Ishikawa (cell line): Measurements from ENCODE around the gene SPATS1.

Experiments
- CEBPB ChIP-seq: IDR thresholded peaks from 2 replicates; pipeline ENCODE4 v1.6.1; 2012
- CREB1 ChIP-seq: IDR thresholded peaks from 2 replicates; pipeline ENCODE4 v1.6.1; 2012; ENCODE audit warnings: low read depth
- EGR1 ChIP-seq: IDR thresholded peaks from 2 replicates; pipeline ENCODE4 v1.6.1; 2012
- EP300 ChIP-seq: IDR thresholded peaks from 2 replicates; pipeline ENCODE4 v1.6.1; 2012; ENCODE audit warnings: borderline replicate concordance
- FOXM1 ChIP-seq: IDR thresholded peaks from 2 replicates; pipeline ENCODE4 v1.6.1; 2012; ENCODE audit warnings: low read depth, borderline replicate concordance
- NFIC ChIP-seq: IDR thresholded peaks from 2 replicates; pipeline ENCODE4 v1.6.1; 2012
- RAD21 ChIP-seq: IDR thresholded peaks from 2 replicates; pipeline ENCODE4 v1.6.1; 2012; ENCODE audit warnings: low read depth
- TAF1 ChIP-seq: IDR thresholded peaks from 2 replicates; pipeline ENCODE4 v1.6.1; 2012; ENCODE audit warnings: low read depth, mild to moderate bottlenecking
- TCF12 ChIP-seq: IDR thresholded peaks from 2 replicates; pipeline ENCODE4 v1.6.1; 2012; ENCODE audit warnings: low read depth
- TEAD4 ChIP-seq: IDR thresholded peaks from 2 replicates; pipeline ENCODE4 v1.6.1; 2012
- YY1 ChIP-seq: IDR thresholded peaks from 2 replicates; pipeline ENCODE4 v1.6.1; 2012; ENCODE audit warnings: low read depth
- ZBTB7A ChIP-seq: IDR thresholded peaks from 2 replicates; pipeline ENCODE4 v1.6.1; 2012; ENCODE audit warnings: low read depth
- TF ChIP-seq, protein P1 (sequence below): IDR thresholded peaks from 2 replicates; pipeline ENCODE4 v1.6.1; 2012; ENCODE audit warnings: low read depth, mild to moderate bottlenecking
- TF ChIP-seq, protein P2 (sequence below): IDR thresholded peaks from 2 replicates; pipeline ENCODE4 v1.6.1; 2012
- TF ChIP-seq, protein P3 (sequence below): IDR thresholded peaks from 2 replicates; pipeline ENCODE4 v1.6.1; 2012

The SPATS1 gene

DNA sequence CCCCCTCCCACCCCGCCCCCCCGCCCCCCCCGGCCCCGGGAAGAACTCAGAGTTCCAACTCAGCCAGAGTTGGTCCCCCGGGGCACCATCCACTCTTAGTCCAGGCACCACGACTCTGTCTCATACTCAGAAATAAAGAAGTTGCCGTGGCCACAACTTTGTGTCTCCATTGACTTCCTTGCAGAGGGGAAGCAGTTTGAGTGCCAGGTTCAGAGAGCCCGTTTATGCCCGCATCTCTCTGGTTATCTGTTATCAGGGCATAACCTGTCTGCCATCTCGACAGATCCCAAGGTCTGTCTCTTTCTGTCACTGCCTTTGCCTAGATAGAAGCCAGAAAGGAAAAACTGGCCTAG is 45.7 kb downstream of the SPATS1 start:
- TF ChIP-seq CREB1 (no peak), TCF12 (no peak)

DNA sequence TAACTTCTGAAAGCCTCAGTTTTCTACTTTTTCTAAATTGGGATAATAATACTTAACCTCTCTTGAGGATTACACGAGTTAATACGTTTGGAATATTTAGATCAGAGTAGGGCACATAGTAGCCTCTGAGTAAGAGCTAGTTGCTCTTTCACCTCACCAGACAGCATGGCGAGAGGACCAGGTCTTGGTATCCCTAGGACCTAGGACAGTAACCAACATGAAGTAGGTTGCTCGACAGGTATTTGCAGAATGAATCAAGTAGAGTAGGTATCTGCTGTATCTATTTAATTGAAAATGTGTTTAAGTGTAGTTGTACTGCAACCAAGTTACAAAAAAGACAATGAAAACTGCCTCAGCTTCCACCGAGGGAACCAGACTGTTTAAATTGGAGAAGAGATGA is 46.4 kb downstream of the SPATS1 start:
- TF ChIP-seq TCF12 (no peak), EGR1 (no peak), TAF1 (no peak), NFIC (no peak), RAD21 (no peak), CREB1 (no peak), CEBPB (no peak), EP300 (no peak), TEAD4 (no peak)
- TF ChIP-seq, protein P1, sequence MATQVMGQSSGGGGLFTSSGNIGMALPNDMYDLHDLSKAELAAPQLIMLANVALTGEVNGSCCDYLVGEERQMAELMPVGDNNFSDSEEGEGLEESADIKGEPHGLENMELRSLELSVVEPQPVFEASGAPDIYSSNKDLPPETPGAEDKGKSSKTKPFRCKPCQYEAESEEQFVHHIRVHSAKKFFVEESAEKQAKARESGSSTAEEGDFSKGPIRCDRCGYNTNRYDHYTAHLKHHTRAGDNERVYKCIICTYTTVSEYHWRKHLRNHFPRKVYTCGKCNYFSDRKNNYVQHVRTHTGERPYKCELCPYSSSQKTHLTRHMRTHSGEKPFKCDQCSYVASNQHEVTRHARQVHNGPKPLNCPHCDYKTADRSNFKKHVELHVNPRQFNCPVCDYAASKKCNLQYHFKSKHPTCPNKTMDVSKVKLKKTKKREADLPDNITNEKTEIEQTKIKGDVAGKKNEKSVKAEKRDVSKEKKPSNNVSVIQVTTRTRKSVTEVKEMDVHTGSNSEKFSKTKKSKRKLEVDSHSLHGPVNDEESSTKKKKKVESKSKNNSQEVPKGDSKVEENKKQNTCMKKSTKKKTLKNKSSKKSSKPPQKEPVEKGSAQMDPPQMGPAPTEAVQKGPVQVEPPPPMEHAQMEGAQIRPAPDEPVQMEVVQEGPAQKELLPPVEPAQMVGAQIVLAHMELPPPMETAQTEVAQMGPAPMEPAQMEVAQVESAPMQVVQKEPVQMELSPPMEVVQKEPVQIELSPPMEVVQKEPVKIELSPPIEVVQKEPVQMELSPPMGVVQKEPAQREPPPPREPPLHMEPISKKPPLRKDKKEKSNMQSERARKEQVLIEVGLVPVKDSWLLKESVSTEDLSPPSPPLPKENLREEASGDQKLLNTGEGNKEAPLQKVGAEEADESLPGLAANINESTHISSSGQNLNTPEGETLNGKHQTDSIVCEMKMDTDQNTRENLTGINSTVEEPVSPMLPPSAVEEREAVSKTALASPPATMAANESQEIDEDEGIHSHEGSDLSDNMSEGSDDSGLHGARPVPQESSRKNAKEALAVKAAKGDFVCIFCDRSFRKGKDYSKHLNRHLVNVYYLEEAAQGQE, result no peak
- TF ChIP-seq, protein P2, sequence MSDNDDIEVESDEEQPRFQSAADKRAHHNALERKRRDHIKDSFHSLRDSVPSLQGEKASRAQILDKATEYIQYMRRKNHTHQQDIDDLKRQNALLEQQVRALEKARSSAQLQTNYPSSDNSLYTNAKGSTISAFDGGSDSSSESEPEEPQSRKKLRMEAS, result no peak

DNA sequence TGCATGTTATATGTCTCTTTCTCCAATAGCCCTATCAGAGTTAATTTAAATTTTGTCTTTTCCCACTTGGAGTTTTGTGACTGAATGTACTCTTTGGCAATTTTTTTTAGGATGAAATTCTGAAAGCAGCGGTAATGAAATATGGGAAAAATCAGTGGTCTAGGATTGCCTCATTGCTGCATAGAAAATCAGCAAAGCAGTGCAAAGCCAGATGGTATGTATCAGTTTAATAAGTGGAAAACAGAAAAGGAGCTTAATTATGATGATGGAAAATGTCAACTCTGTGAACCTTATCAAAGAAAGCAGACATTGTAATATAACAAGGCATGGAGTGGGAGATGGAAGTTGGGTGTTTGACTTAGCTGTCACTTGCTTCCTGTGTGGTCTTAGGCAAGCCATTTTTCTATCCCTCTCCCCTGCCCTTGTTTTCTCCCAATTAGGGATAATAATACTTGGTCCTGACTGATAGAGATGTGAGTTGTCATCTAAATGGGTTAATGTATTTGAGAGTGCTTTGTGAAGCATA is 47.8 kb downstream of the SPATS1 start:
- TF ChIP-seq TEAD4 (no peak), TAF1 (no peak), CREB1 (no peak), CEBPB (no peak), FOXM1 (no peak), EGR1 (no peak), ZBTB7A (no peak), TCF12 (no peak), RAD21 (no peak), EP300 (no peak), YY1 (no peak), NFIC (no peak)
- TF ChIP-seq, protein P3, sequence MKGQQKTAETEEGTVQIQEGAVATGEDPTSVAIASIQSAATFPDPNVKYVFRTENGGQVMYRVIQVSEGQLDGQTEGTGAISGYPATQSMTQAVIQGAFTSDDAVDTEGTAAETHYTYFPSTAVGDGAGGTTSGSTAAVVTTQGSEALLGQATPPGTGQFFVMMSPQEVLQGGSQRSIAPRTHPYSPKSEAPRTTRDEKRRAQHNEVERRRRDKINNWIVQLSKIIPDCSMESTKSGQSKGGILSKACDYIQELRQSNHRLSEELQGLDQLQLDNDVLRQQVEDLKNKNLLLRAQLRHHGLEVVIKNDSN, result no peak
- TF ChIP-seq, protein P1, result no peak
- TF ChIP-seq, protein P2, result no peak
